SK-N-SH (cell line): ENCODE data around the gene LIM2. TPM values are rescaled to one million over a fixed set of nuclear protein-coding genes. Genes with fewer than 3 reads are reported as not detected.

Experiments used
- CTCF ChIA-PET: fragments of 300-600, 350-600 bp; formaldehyde crosslinking; extraction: SDS; loops from one replicate; lab custom pipeline; 2021; lab: Yijun Ruan, JAX
- POLR2A ChIA-PET: fragments of 350-600 bp; sonication (Branson Sonifier 250); formaldehyde crosslinking; extraction: SDS; loops from one replicate; lab custom pipeline; 2020; ENCODE audit warnings: antibody characterized with exemption, inconsistent platforms; lab: Yijun Ruan, JAX
- DNase-seq: peaks from one replicate; pipeline ENCODE4 v3.0.0; 2012
- H2AFZ ChIP-seq: fragments of 200-600 bp; sonication (generic); 2 replicates; pipeline ENCODE4 v1.8.1; 2016; ENCODE audit warnings: antibody characterized with exemption, mild to moderate bottlenecking, low read depth
- H3F3A ChIP-seq: fragments of 200-600 bp; sonication (generic); replicated peaks from 2 replicates; pipeline ENCODE3; 2016; ENCODE audit warnings: antibody characterized with exemption, mild to moderate bottlenecking; ENCODE audit not compliant: insufficient read depth
- H3K27ac ChIP-seq, 2 experiments: fragments of 200-500 bp in 1 of 2; fragments of 200-600 bp in 1 of 2; sonication (Bioruptor generic) in 1 of 2; sonication (generic), shearing (Covaris generic) in 1 of 2; 2 replicates each; pipeline versions ENCODE4 v1.5.1 to v1.6.1; 2014 to 2016; ENCODE audit warnings: low read depth in 2 of 2, inconsistent platforms in 1 of 2, low read length in 1 of 2, mild to moderate bottlenecking in 1 of 2, mixed read lengths in 1 of 2
- H3K27me3 ChIP-seq: fragments of 200-600 bp; sonication (generic), shearing (Covaris generic); 2 replicates; pipeline ENCODE4 v1.6.1; 2016; ENCODE audit warnings: mixed run types; ENCODE audit not compliant: insufficient read depth
- H3K36me3 ChIP-seq, 2 experiments: fragments of 200-500 bp in 1 of 2; fragments of 200-600 bp in 1 of 2; sonication (Bioruptor generic) in 1 of 2; sonication (generic) in 1 of 2; replicated peaks in 1 of 2; 2 replicates each; pipeline versions ENCODE3 to v1.5.1; 2014 to 2016; ENCODE audit warnings: low read length in 1 of 2, mild to moderate bottlenecking in 1 of 2; ENCODE audit not compliant: insufficient read depth in 2 of 2, control insufficient read depth in 1 of 2
- H3K4me1 ChIP-seq, 2 experiments: fragments of 200-500 bp in 1 of 2; fragments of 200-600 bp in 1 of 2; sonication (Bioruptor generic) in 1 of 2; sonication (generic), shearing (Covaris generic) in 1 of 2; 2 replicates each; pipeline versions ENCODE4 v1.5.1 to v1.6.1; 2014 to 2016; ENCODE audit warnings: low read depth in 1 of 2, low read length in 1 of 2, mixed run types in 1 of 2; ENCODE audit not compliant: insufficient read depth in 2 of 2, control insufficient read depth in 1 of 2
- H3K4me2 ChIP-seq: fragments of 200-600 bp; sonication (generic), shearing (Covaris generic); 2 replicates; pipeline ENCODE4 v1.6.1; 2017; ENCODE audit warnings: mixed run types
- H3K4me3 ChIP-seq, 2 experiments: fragments of 200-500 bp in 1 of 2; fragments of 200-600 bp in 1 of 2; sonication (Bioruptor generic) in 1 of 2; sonication (generic), shearing (Covaris generic) in 1 of 2; 2 replicates each; pipeline versions ENCODE4 v1.5.1 to v1.8.1; 2014 to 2016; ENCODE audit warnings: low read depth in 2 of 2, inconsistent platforms in 1 of 2, low read length in 1 of 2, mild to moderate bottlenecking in 1 of 2, mixed read lengths in 1 of 2, moderate library complexity in 1 of 2
- H3K79me2 ChIP-seq: fragments of 200-600 bp; sonication (generic); 2 replicates; pipeline ENCODE4 v1.8.1; 2017; ENCODE audit warnings: mild to moderate bottlenecking; ENCODE audit not compliant: insufficient read depth
- H3K9ac ChIP-seq: fragments of 200-600 bp; sonication (generic); 2 replicates; pipeline ENCODE4 v1.6.1; 2017; ENCODE audit warnings: mixed run types
- H3K9me2 ChIP-seq: fragments of 200-600 bp; sonication (generic); 2 replicates; pipeline ENCODE4 v1.6.1; 2017; ENCODE audit warnings: mixed run types
- H3K9me3 ChIP-seq: fragments of 200-600 bp; sonication (generic); 2 replicates; pipeline ENCODE4 v1.6.1; 2017; ENCODE audit warnings: mixed run types, mild to moderate bottlenecking, moderate library complexity
- H4K20me1 ChIP-seq: fragments of 200-600 bp; sonication (generic); 2 replicates; pipeline ENCODE4 v1.6.1; 2017; ENCODE audit warnings: mild to moderate bottlenecking, mixed run types; ENCODE audit not compliant: insufficient read depth
- CHD2 ChIP-seq: fragments of 150-350 bp; IDR thresholded peaks from 2 replicates; pipeline ENCODE4 v1.6.1; 2018; ENCODE audit warnings: low read length; ENCODE audit not compliant: partially characterized antibody
- ELF1 ChIP-seq: IDR thresholded peaks from 2 replicates; pipeline ENCODE4 v1.4.0; 2012
- EP300 ChIP-seq, 2 experiments: IDR thresholded peaks; 2 replicates each; pipeline versions ENCODE4 v1.4.0 to v1.6.1; 2012; ENCODE audit warnings: borderline replicate concordance in 1 of 2, low read depth in 1 of 2, low read length in 1 of 2
- FOSL2 ChIP-seq: IDR thresholded peaks from 2 replicates; pipeline ENCODE4 v1.4.0; 2012; ENCODE audit warnings: low read depth, mild to moderate bottlenecking, moderate library complexity, borderline replicate concordance
- FOXM1 ChIP-seq: IDR thresholded peaks from 2 replicates; pipeline ENCODE4 v1.4.0; 2012; ENCODE audit warnings: low read depth, mild to moderate bottlenecking
- MAX ChIP-seq: IDR thresholded peaks from 2 replicates; pipeline ENCODE4 v1.4.0; 2012; ENCODE audit warnings: low read depth
- PBX3 ChIP-seq: IDR thresholded peaks from 2 replicates; pipeline ENCODE4; 2012
- POLR2AphosphoS5 ChIP-seq: IDR thresholded peaks from 2 replicates; pipeline ENCODE4 v1.6.1; 2012; ENCODE audit warnings: low read depth, low read length
- RCOR1 ChIP-seq: fragments of 150-350 bp; IDR thresholded peaks from 2 replicates; pipeline ENCODE4 v1.6.1; 2017; ENCODE audit warnings: antibody characterized with exemption, low read length
- RFX5 ChIP-seq: IDR thresholded peaks from 2 replicates; pipeline ENCODE4 v1.6.1; 2012; ENCODE audit warnings: mild to moderate bottlenecking, improper control_type of control experiment, low read length
- RXRA ChIP-seq: IDR thresholded peaks from 2 replicates; pipeline ENCODE4 v1.4.0; 2012; ENCODE audit warnings: low read depth, mild to moderate bottlenecking, borderline replicate concordance
- SIN3A ChIP-seq: IDR thresholded peaks from 2 replicates; pipeline ENCODE4 v1.6.1; 2012; ENCODE audit warnings: low read depth, mild to moderate bottlenecking, low read length, moderate library complexity, borderline replicate concordance
- SMC3 ChIP-seq: IDR thresholded peaks from 2 replicates; pipeline ENCODE4 v1.6.1; 2012; ENCODE audit warnings: low read depth, low read length, improper control_type of control experiment
- TCF12 ChIP-seq: IDR thresholded peaks from 2 replicates; pipeline ENCODE4 v1.4.0; 2012
- TEAD4 ChIP-seq: IDR thresholded peaks from 2 replicates; pipeline ENCODE4 v1.4.0; 2012; ENCODE audit warnings: mild to moderate bottlenecking, borderline replicate concordance; ENCODE audit not compliant: insufficient read depth
- USF1 ChIP-seq: IDR thresholded peaks from 2 replicates; pipeline ENCODE4 v1.4.0; 2012; ENCODE audit warnings: low read depth, borderline replicate concordance
- YY1 ChIP-seq: IDR thresholded peaks from 2 replicates; pipeline ENCODE4 v1.4.0; 2012; ENCODE audit warnings: low read depth, mild to moderate bottlenecking
- WGBS: methylation state at CpG from one replicate; pipeline ENCODE4 v1.1.6; 2017; ENCODE audit warnings: low lambda C conversion rate; 5-methylcytosine and 5-hydroxymethylcytosine counted together
- polyA plus RNA-seq, 3 experiments: library from polyadenylated mRNA; depleted of rRNA; stranded (reverse); fragments of >200 nt; gene quantifications; 2 replicates each; pipeline ENCODE4 v1.2.3, GENCODE V29; 2012

Gene LIM2
- polyA plus RNA-seq, 1 of the 3 experiments (the other 2 are of a cell fraction): not detected

GRCh38 chr19:51351266-51351990 lies 36.3 kb downstream of the LIM2 start:
- 94% methylated on average over 11 of the region's 11 CpGs for WGBS
- Histone ChIP-seq H3K9ac (no peak overlapping the region), H3K4me1 (no peaks in the 10 kb centered on the region; a peak in 1 of 4 replicates), H3K27me3 (no peaks in the 10 kb centered on the region), H3K9me2 (no peaks in the 10 kb centered on the region), H3K36me3 (no peaks in the 10 kb centered on the region), H2AFZ (no peak overlapping the region), H3K79me2 (no peaks in the 10 kb centered on the region), H3K4me3 (no peak overlapping the region), H3K9me3 (no peaks in the 10 kb centered on the region), H4K20me1 (no peaks in the 10 kb centered on the region), H3K27ac (no peak overlapping the region), H3K4me2 (no peak overlapping the region), H3F3A (no peaks in the 10 kb centered on the region)
- no peak for DNase-seq
- CTCF ChIA-PET: interaction anchor here (0.9 to 1.4 kb wide), 4 partner anchors 10 to 46 kb away, joined by 3 to 4 read pairs (median 4); partner anchors contain the start of gene VSIG10L
- POLR2A ChIA-PET: no interaction called here
- no peak for TF ChIP-seq YY1
- TF ChIP-seq PBX3: no peak
- no peak for TF ChIP-seq ELF1
- no peak for TF ChIP-seq RCOR1
- TF ChIP-seq FOXM1: no peak
- no peak for TF ChIP-seq SMC3
- no peak for TF ChIP-seq USF1
- TF ChIP-seq POLR2AphosphoS5: no peak
- no peak for TF ChIP-seq MAX
- TF ChIP-seq TEAD4: no peak
- TF ChIP-seq FOSL2: no peak
- TF ChIP-seq EP300 (IDR thresholded peaks at IDR 0.05; ENCODE audit: borderline replicate concordance in 1 of 2, low read depth in 1 of 2, low read length in 1 of 2): no peak
- no peak for TF ChIP-seq TCF12
- TF ChIP-seq RXRA: no peak
- no peak for TF ChIP-seq RFX5

GRCh38 chr19:51347209-51347928 lies 40.4 kb downstream of the LIM2 start:
- POLR2A ChIA-PET: no interaction called here
- CTCF ChIA-PET: interaction anchor here (0.7 to 1.2 kb wide), 2 partner anchors 9 to 74 kb away, joined by 3 read pairs; no protein-coding TSS in a partner anchor
- H3K9me2 ChIP-seq: no peaks in the 10 kb centered on the region
- H3F3A ChIP-seq: no peaks in the 10 kb centered on the region
- no peak overlapping the region for H2AFZ ChIP-seq
- H3K4me3 ChIP-seq: no peak overlapping the region
- no peaks in the 10 kb centered on the region for H3K36me3 ChIP-seq
- no peaks in the 10 kb centered on the region for H3K27me3 ChIP-seq
- no peaks in the 10 kb centered on the region for H4K20me1 ChIP-seq
- H3K4me1 ChIP-seq: no peaks in the 10 kb centered on the region
- H3K79me2 ChIP-seq: no peaks in the 10 kb centered on the region
- H3K9ac ChIP-seq: no peak overlapping the region
- no peak overlapping the region for H3K27ac ChIP-seq
- WGBS: 80% methylated on average over 10 of the region's 10 CpGs
- H3K4me2 ChIP-seq: no peak overlapping the region
- no peak for DNase-seq
- no peaks in the 10 kb centered on the region for H3K9me3 ChIP-seq
- TF ChIP-seq RXRA (no peak), CHD2 (no peak), SIN3A (no peak), RCOR1 (no peak)
